Activated CD4-positive, alpha-beta T cell treated with anti-CD3 and anti-CD28 coated beads, Interleukin-2, amount 50 U/mL, for 24 hours (primary cell): ENCODE results near the gene VSTM2B.

Experiments
- DNase-seq, 2 donors: peaks; one replicate each; pipeline ENCODE4 v3.0.0-alpha.2; 2020; ENCODE audit warnings: low read depth in 1 of 2, low spot score in 1 of 2

The VSTM2B gene

DNA sequence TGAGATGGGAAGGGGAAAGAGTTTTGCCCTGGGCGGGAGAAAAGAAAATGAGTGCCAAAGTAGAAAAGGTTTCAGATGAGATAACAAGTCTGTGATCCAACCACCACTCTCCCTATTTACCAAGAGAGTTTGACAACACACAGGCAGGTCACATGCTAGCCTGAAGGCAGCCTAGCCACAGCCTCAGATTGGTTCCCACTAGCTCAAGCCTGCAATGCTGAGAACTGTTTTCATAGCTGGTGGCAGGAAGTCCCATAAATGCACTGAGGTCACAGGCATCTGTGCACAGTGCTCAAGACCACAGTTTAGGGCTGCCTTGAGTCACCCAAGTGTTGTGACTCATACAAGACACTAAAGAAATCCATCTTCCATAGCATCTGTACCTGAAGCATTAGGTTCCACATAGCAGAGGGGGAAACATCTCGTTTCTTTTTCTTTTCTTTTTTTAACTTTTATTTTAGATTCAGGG is 61.8 kb downstream of the VSTM2B start:
- peak in 1 of 2 donors; percentile 55 for DNase-seq

- DNase-seq: no peak
Measured at GRCh38 chr19:29588095-29588494, 62.3 kb downstream of the VSTM2B start.

DNA sequence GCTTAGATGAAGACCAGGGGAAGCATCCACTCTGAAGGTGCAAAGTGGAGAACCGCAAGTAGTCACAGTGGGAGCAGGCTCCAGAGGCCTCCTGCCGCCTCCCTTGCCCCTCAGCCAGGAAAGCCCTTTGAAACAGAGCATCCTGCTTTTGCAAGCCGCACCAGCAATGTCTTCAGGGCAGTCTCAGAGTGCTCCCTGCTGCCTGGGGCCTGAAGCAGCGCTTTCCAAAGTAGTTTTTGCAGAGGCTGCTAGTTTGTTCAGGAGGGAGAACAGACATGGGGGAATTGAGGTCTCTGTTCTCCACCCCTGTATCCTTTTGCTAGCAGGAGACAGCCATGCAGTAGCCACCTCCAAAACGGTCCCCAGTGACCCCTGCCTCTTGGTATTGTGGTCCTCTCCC is 64.5 kb downstream of the VSTM2B start:
- no peak for DNase-seq

DNA sequence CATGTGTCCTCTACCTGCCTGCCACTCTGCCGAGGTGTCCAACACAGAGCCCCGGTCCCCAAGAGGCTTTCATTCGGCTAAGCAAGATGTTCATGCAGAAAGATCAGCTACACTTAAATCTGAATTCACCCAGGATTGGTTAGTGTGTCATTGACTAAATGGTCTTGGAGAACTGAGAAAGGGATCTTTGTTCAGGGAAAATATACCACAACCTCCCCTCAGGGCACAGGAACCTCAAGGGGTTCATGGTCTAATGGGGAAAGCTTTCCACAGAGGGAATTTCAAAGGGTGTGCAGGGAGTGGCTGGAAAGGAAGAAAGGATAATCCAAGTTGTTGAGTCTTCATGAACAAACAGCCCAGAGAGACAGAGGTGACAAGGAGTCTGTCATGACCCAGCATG is 65.9 kb downstream of the VSTM2B start:
- DNase-seq: no peak

DNA sequence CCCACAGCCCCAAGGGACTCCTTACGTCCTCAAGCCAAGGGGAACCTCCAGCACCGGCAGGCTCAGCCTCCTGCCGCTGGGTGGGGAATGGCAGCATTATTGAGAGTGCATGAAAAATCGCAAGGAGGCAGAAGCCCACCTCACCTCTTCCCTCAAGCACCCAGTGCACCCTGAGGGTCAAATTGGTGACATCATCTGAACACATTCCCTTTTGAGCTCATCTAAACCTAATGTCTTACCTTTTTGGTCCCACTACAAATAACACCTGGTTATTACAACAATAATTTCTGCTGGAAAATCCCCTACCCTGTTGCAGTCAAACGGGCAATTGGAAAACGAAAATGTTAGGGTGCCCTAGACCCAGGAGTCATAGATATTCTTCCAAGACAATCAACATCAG is 68.1 kb downstream of the VSTM2B start:
- no peak for DNase-seq

DNA sequence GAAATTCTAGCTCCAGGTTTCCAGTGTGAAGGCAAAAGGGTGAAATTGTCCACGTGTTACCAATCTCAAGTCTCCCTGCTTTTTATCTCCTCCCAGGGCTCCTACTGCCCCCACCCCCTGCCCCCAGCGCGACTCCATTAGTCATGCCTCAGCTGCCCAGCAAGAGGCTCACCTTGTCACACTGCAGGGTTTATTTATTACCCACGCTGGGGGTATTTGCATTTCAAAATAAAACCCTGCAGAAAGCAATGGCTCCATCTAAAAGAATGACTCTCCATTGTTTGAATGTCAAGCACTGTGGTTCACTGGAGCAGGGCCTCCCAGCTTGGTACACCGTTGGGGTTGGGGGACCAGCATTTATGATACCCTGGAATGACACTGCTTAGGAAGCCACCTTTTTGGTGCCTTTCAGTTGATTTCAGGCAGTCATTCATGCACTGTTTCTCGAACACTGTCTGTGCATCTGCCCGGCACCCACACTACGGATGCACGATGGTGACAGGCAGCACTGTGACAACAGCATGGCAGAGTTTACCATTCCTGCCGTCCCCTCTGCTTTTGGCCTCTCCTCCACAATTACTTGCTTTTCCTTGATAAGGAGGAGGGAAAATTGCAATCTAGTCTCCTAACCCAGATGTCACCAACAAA is 70.4 kb downstream of the VSTM2B start:
- no peak for DNase-seq

DNA sequence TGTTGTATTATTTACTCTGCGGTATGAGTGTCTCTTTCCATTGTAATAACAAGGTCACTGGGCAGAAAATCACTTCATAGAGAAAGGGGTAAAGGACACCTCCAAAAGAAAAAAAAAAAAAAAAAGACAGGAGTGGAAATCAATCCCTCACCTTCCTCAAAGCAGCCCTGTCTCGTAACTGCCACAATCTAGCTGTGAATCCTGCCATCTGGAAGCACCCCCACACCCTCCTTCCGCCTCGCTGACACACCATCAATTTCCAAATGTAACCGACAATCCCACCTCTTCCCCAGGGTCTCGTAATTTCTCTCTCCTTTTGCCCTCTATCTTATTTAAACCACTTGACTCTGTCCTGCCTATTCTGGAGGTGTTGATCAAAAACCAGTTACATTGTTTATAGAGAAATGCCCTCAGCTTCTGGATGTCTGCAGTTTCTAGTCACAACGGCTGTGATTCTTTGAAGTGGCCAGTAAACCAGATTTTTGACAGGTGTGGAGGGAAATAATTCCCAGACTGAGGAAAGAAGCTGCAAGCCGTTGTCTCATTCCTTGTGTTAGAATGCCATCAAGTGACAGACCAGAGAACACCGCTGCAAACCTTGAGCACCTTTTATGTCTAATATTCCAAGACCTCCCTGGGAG is 71.2 kb downstream of the VSTM2B start:
- no peak for DNase-seq

GRCh38 chr19:29598036-29598435 is 72.2 kb downstream of the VSTM2B start:
- DNase-seq: no peak

DNA sequence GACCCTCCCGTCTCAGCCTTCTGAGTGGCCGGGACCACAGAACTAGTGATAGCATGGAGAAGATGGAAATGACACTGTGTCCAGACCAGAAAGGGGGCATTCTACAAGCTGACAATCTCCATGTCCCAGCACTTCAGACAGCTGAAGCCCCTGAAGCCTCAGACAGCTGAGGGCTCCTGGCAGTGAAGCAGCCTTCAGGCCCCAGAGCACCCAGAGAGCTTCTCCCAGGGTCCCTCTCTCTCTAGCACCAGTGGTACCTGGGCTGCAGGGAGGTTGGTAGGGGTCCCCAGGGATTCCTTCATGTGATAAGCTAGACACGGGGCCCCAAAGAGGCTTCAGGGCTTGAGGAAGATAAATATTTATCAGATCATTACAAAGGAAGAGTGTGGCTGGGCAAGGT is 72.7 kb downstream of the VSTM2B start:
- DNase-seq: no peak

GRCh38 chr19:29603308-29603707 is 77.5 kb downstream of the VSTM2B start:
- no peak for DNase-seq

GRCh38 chr19:29605653-29606419 is 80.0 kb downstream of the VSTM2B start, which contains the start of gene POP4:
Gene POP4, plus strand, starts transcription at chr19:29606283. Its CDS starts 36 bp downstream, at chr19:29606319.
- peak; percentile 97 for DNase-seq

GRCh38 chr19:29606420-29606747 is 80.6 kb downstream of the VSTM2B start:
- no peak for DNase-seq

DNA sequence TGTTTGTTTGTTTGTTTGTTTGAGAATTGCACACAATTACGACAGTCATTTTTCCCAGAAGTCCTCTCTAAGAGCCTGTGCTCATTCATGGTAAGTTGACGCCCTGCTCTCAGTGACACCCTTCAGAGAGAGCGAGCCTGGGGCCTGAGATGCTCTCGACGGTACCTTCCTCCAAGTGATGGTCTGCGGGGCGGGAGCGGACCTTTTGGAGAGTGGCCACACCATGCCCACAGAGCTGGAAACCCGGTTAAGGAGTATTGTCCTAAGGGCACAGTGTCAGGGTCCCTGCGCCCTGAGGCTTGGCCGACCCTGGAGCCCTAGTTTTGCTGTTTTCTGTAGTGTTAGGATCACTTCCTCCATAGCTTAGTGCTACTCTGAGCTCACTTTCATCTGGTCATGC is 83.8 kb downstream of the VSTM2B start:
- no peak for DNase-seq

GRCh38 chr19:29610213-29610573 is 84.4 kb downstream of the VSTM2B start:
- DNase-seq: no peak

DNA sequence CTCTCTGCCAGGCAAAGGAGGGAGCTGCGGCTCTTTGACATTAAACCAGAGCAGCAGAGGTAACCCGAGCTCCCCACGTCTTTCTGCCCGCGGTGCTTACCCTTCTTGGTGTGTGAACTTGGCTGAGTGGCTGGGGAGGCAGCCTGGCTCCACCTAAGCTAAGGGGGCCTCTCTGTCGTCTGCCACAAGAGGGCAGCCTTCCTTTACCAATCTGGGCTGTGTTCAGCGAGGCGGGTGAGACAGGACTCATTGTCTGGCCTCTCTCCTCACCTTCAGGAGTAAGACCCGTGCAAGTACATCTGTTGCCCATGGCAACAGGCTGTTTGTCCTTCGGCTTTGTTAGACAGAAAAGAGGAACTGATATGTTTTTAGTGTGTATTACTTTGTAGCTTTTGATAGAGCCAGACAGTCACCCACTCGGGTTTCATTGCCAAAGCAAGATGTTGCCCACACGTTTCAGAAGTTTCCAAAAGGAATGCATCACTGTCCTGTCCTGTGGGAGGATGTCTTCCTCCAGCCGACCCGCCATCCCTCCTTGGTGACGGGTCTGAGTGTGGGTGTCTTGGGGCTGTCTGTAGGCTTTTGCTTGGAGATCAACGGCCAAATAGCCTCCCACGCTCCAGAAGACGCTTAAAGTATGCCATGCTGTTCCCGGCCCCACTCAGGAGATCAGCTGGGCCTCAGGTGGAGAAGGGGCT is 84.9 kb downstream of the VSTM2B start:
- DNase-seq: peak; percentile 64 to 84

- DNase-seq: no peak
Measured at GRCh38 chr19:29612121-29612520, 86.3 kb downstream of the VSTM2B start.

DNA sequence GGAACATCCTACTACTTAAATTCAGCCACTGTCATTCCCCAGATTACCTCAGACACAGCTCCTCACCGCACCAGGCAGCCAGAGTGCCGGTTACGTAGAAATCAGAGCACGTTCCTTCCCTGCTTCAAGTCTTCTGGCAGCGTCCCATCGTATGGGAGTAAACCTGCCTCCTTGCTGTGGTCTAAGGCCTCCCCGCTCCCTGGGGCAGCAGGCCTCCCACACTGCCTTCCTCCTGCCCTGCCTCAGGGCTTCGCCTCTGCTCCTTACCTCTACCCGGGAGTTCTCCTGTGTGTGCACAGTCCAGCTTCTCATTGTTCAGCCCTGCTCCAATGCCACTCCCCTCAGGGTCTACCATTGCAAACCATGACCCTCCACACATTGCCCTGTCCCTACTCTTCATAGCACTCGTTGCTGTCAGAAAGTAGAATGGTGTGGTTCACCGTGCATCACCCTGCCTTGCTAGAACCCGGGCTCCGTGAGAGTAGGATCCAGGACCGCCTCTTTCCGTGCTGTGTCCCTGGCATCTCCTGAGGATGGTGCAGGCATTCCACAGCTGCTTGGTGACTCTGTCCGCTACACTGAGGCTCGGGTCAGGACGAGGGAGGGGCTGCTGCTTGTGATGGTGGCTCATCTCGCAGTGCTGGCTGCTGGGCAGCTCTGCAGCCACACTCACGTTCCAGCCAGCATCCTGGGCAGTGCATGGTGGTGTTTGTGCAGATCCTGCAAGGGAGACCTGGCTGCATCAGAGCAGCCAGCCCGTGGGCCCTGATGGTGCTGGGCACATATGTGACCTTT is 87.2 kb downstream of the VSTM2B start:
- DNase-seq: no peak

- DNase-seq: no peak
Measured at GRCh38 chr19:29614046-29614445, 88.3 kb downstream of the VSTM2B start.
